Cortex of kidney (tissue), 1 donor: ENCODE measurements around the gene RIPK4.

Experiments
- DNase-seq: peaks from one replicate; lab custom pipeline; 2025; lab: John Stamatoyannopoulos, UW

Gene RIPK4

GRCh38 chr21:41691205-41692184, 75.4 kb downstream of the RIPK4 start:
- no peak for DNase-seq
